ENCODE results near the gene LRIG1.

DNA sequence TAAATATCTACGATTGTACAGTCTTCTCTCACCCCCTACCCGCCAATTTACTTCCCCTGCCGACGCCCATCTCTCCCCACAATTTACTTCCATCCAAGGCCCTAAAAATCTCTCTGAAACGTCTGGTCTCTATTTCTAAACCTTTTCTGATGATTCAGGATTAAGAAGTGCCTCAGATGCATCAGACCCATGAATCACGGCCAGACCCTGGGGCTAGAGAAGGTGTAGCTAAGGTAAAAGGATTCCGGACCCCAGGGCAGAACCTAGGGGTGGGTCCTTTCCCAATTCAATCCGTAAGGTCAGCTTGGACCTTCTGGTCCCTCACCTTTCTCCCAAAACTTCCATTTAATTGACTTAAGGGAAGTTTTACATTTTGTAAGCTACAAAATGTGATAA is 46.4 kb downstream of the LRIG1 start:
- TF ChIP-seq, protein P1, sequence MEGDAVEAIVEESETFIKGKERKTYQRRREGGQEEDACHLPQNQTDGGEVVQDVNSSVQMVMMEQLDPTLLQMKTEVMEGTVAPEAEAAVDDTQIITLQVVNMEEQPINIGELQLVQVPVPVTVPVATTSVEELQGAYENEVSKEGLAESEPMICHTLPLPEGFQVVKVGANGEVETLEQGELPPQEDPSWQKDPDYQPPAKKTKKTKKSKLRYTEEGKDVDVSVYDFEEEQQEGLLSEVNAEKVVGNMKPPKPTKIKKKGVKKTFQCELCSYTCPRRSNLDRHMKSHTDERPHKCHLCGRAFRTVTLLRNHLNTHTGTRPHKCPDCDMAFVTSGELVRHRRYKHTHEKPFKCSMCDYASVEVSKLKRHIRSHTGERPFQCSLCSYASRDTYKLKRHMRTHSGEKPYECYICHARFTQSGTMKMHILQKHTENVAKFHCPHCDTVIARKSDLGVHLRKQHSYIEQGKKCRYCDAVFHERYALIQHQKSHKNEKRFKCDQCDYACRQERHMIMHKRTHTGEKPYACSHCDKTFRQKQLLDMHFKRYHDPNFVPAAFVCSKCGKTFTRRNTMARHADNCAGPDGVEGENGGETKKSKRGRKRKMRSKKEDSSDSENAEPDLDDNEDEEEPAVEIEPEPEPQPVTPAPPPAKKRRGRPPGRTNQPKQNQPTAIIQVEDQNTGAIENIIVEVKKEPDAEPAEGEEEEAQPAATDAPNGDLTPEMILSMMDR (IDR thresholded peaks at IDR 0.05; ENCODE audit: poor library complexity) = no peak
- TF ChIP-seq EZH2 (IDR thresholded peaks at IDR 0.05; ENCODE audit: borderline replicate concordance) (no peak), EZH2phosphoT487 (IDR thresholded peaks at IDR 0.05; ENCODE audit: low read depth, severe bottlenecking, unreplicated experiment) (no peak)
